Suprapubic skin (tissue), 3 donors: ENCODE results near the gene SLC2A8.

Source experiments
- CTCF ChIP-seq, 2 donors: fragments of 200-600 bp in 1 of 2; fragments of 450-650 bp in 1 of 2; sonication (generic) in 1 of 2; IDR thresholded peaks; one replicate each; pipeline ENCODE4 v1.5.1; 2016 to 2019; ENCODE audit warnings: antibody characterized with exemption in 2 of 2, mild to moderate bottlenecking in 1 of 2, moderate library complexity in 1 of 2
- EP300 ChIP-seq: sonication (generic); formaldehyde crosslinking; IDR thresholded peaks from one replicate; pipeline ENCODE4 v1.6.1; 2017; ENCODE audit warnings: antibody characterized with exemption
- POLR2A ChIP-seq, 2 donors: fragments of 450-650 bp; IDR thresholded peaks; one replicate each; pipeline ENCODE4 v1.6.1; 2017; ENCODE audit warnings: antibody characterized with exemption in 2 of 2, mild to moderate bottlenecking in 2 of 2, moderate library complexity in 2 of 2

GRCh38 chr9:127389381-127390247, 7.4 kb upstream of the SLC2A8 start:
- TF ChIP-seq CTCF (IDR thresholded peaks at IDR 0.05) (no peak), POLR2A (IDR thresholded peaks at IDR 0.05) (no peak), EP300 (no peak)
